ENCODE results near the gene ELMOD2. TPM values are rescaled to one million over a fixed set of nuclear protein-coding genes. Genes with fewer than 3 reads are reported as not detected.
"Not testable (repeated sequence)": the region's sequence is repeated elsewhere in the genome, so short reads cannot be mapped to it uniquely, and the experiment has no call there.

The ELMOD2 gene, protein sequence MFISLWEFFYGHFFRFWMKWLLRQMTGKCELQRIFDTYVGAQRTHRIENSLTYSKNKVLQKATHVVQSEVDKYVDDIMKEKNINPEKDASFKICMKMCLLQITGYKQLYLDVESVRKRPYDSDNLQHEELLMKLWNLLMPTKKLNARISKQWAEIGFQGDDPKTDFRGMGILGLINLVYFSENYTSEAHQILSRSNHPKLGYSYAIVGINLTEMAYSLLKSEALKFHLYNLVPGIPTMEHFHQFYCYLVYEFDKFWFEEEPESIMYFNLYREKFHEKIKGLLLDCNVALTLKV
- 10 to 100 TPM; 14.4 to 14.8 TPM for total RNA-seq

GRCh38 chr4:140523857-140524742 lies at the start of gene ELMOD2:
Gene ELMOD2, plus strand, starts transcription at chr4:140524168. Its CDS starts 1,261 bp downstream, at chr4:140525429.
- Mint-ChIP-seq H3K9me3 (no peaks in the 10 kb centered on the region), H3K27ac (peak within 1 kb of the TSS; percentile 35), H3K36me3 (ENCODE audit: low read depth) (peaks cover 10% of the 10 kb centered on the region), H3K27me3 (ENCODE audit: low read depth) (no peaks in the 10 kb centered on the region), H3K4me1 (ENCODE audit: low read depth) (peaks cover 11% of the 10 kb centered on the region), H3K4me3 (peak within 1 kb of the TSS; percentile 85)
- intact Hi-C loops (cut with micrococcal nuclease): loop anchor here (1.0 to 10.0 kb wide), 14 partner anchors 32 to 1509 kb away; partner anchors contain the start of genes ELF2, NAA15, NDUFC1 and NOCT
- CTCF ChIA-PET: interaction anchor here (0.6 to 2.3 kb wide), 10 partner anchors 9 to 1421 kb away, joined by 3 to 10 read pairs (median 4); partner anchors contain the start of gene SCOC
- DNase-seq: peak; percentile 98

DNA sequence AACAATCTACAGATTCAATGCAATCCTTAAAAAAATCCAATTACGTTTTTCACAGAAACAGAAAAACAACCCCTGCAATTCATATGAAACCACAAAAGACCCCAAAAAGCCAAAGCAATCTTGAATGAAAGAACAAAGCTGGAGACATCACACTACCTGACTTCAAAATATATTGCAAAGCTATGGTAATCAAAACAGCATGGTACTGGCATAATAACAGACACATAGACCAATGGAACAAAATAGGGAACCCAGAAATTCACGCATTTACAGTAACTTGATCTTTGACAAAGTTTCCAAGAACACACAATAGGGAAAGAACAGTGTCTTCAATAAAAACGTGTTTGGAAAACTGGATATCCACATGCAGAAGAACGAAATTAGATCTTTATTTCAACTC lies 40.5 kb upstream of the ELMOD2 start:
- no peak overlapping the region for H3K27ac Mint-ChIP-seq
- no peak overlapping the region for H3K4me3 Mint-ChIP-seq
- DNase-seq: no peak
- peaks cover 8% of the 10 kb centered on the region for H3K27me3 Mint-ChIP-seq (ENCODE audit: low read depth)
- CTCF ChIA-PET: no interaction called here
- H3K36me3 Mint-ChIP-seq (ENCODE audit: low read depth): no peaks in the 10 kb centered on the region
- peaks cover 14% of the 10 kb centered on the region for H3K9me3 Mint-ChIP-seq
- intact Hi-C loops (cut with micrococcal nuclease): no loop called here
- no peaks in the 10 kb centered on the region for H3K4me1 Mint-ChIP-seq (ENCODE audit: low read depth)

GRCh38 chr4:140485939-140486338 lies 38.0 kb upstream of the ELMOD2 start:
- CTCF ChIA-PET: no interaction called here
- Mint-ChIP-seq H3K36me3 (ENCODE audit: low read depth) (no peaks in the 10 kb centered on the region), H3K27ac (no peak overlapping the region), H3K27me3 (ENCODE audit: low read depth) (peaks cover 6% of the 10 kb centered on the region), H3K4me3 (no peak overlapping the region), H3K4me1 (ENCODE audit: low read depth) (no peaks in the 10 kb centered on the region), H3K9me3 (peaks cover 14% of the 10 kb centered on the region)
- intact Hi-C loops (cut with micrococcal nuclease): no loop called here
- DNase-seq: no peak

- peaks cover 38% of the 10 kb centered on the region for H3K27me3 Mint-ChIP-seq (ENCODE audit: low read depth)
- H3K4me3 Mint-ChIP-seq: peak overlapping the region; percentile 10
- no peak overlapping the region for H3K27ac Mint-ChIP-seq
These were observed 26.6 kb upstream of the ELMOD2 start for GRCh38 chr4:140497405-140497746.

DNA sequence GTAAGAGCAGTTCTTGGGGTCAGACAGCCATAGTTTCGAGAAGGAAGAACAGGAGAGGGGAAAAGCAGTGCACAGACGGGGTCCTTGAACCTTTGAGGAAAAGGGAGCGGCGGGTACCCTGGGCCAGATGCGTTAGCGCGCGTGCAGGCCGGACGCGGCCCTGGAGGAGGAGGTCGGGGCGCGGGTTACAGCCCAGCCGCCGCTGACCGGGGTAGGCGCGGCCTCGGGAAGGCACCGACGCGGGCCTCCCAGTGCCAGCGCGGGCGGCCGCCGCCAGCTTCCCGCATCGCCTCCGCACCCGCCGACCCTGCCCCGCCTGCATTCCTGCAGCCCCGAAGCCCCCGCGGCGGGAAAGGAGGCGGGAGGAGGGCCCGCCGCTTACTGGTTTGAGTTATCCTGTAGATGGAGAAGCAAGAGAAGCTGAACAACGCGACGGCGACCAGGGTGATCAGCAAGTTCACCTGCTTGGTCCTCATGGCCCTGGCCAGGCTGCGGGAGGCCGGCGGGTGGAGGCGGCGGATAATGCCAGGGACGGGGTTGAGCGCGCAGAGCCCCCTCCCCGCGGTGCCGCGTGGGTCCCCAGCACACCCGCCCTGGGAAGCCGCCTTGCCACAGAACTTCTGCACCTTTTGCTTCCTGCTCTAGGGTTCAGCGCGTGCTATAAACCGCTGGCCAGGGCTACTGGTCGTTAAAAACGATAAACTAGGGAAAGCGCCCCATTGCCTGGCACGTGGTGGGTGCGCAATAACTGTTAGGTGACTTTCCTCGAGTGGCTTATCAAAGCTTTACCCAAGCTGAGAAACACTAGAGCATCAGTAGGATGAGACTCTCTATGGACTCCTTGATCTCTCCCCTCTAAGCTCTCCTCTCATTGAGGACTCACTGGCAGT lies 26.0 kb upstream of the ELMOD2 start, which contains the start of gene MGAT4D:
TSS of gene MGAT4D (minus strand) at position 547 of the 890 bp plus-strand sequence. CDS start at position 476, 71 bp downstream.
- Mint-ChIP-seq H3K27ac (no peak within 1 kb of the TSS), H3K9me3 (no peaks in the 10 kb centered on the region), H3K36me3 (ENCODE audit: low read depth) (no peaks in the 10 kb centered on the region), H3K4me1 (ENCODE audit: low read depth) (peaks cover 3% of the 10 kb centered on the region), H3K27me3 (ENCODE audit: low read depth) (peaks cover 42% of the 10 kb centered on the region), H3K4me3 (peak within 1 kb of the TSS; percentile 10)
- CTCF ChIA-PET: interaction anchor here (1.0 kb wide), 1 partner anchor 138 kb away, joined by 3 read pairs; no protein-coding TSS in a partner anchor
- peak; percentile 7 for DNase-seq
- intact Hi-C loops (cut with micrococcal nuclease): no loop called here

More at GRCh38 chr4:140497405-140497746, 26.6 kb upstream of the ELMOD2 start:
- no peak for DNase-seq
- Mint-ChIP-seq H3K9me3 (no peaks in the 10 kb centered on the region), H3K36me3 (ENCODE audit: low read depth) (no peaks in the 10 kb centered on the region), H3K4me1 (ENCODE audit: low read depth) (peaks cover 3% of the 10 kb centered on the region)
- CTCF ChIA-PET: no interaction called here
- intact Hi-C loops (cut with micrococcal nuclease): no loop called here

DNA sequence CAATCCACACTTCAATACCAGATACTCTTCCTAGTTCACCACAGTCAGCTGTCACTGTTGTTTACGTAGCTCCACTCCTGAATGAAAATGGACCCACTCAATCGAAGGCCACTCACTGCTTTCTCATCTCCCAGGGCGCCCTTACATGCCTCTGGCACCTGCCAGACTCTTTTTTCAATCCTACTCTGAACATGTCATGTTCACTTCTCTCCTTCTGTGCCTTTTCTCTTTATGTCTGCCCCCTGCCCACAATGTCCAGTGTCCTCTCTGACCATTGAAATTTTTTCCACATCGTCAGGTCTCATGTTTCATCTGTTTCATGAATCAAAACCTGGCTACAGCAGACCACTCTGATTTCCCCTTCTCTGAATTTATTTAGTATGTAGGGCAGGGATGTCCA lies 24.6 kb upstream of the ELMOD2 start:
- intact Hi-C loops (cut with micrococcal nuclease): no loop called here
- Mint-ChIP-seq H3K27me3 (ENCODE audit: low read depth) (peaks cover 44% of the 10 kb centered on the region), H3K4me1 (ENCODE audit: low read depth) (peaks cover 3% of the 10 kb centered on the region), H3K4me3 (no peak overlapping the region), H3K9me3 (no peaks in the 10 kb centered on the region), H3K36me3 (ENCODE audit: low read depth) (no peaks in the 10 kb centered on the region), H3K27ac (no peak overlapping the region)
- no peak for DNase-seq
- CTCF ChIA-PET: interaction anchor here (0.6 to 1.0 kb wide), 4 partner anchors 15 to 139 kb away, joined by 3 read pairs; no protein-coding TSS in a partner anchor

GRCh38 chr4:140504261-140504660 lies 19.7 kb upstream of the ELMOD2 start:
- CTCF ChIA-PET: interaction anchor here (1.0 kb wide), 1 partner anchor 174 kb away, joined by 3 read pairs; no protein-coding TSS in a partner anchor
- no peak overlapping the region for H3K27ac Mint-ChIP-seq
- H3K27me3 Mint-ChIP-seq (ENCODE audit: low read depth): peaks cover 42% of the 10 kb centered on the region
- no peak for DNase-seq
- H3K36me3 Mint-ChIP-seq (ENCODE audit: low read depth): no peaks in the 10 kb centered on the region
- no peaks in the 10 kb centered on the region for H3K4me1 Mint-ChIP-seq (ENCODE audit: low read depth)
- intact Hi-C loops (cut with micrococcal nuclease): no loop called here
- no peak overlapping the region for H3K4me3 Mint-ChIP-seq
- no peaks in the 10 kb centered on the region for H3K9me3 Mint-ChIP-seq

DNA sequence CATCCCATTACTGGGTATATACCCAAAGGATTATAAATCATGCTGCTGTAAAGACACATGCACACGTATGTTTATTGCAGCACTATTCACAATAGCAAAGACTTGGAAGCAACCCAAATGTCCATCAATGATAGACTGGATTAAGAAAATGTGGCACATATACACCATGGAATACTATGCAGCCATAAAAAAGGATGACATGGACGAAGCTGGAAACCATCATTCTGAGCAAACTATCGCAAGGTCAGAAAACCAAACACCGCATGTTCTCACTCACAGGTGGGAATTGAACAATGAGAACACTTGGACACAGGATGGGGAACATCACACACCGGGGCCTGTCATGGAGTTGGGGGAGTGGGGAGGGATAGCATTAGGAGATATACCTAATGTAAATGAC lies 10.2 kb upstream of the ELMOD2 start:
- intact Hi-C loops (cut with micrococcal nuclease); CTCF ChIA-PET; H3K4me1 Mint-ChIP-seq (ENCODE audit: low read depth); H3K9me3 Mint-ChIP-seq; H3K4me3 Mint-ChIP-seq; H3K27ac Mint-ChIP-seq; DNase-seq; H3K36me3 Mint-ChIP-seq (ENCODE audit: low read depth): not testable (repeated sequence)
- H3K27me3 Mint-ChIP-seq (ENCODE audit: low read depth): peaks cover 15% of the 10 kb centered on the region

DNA sequence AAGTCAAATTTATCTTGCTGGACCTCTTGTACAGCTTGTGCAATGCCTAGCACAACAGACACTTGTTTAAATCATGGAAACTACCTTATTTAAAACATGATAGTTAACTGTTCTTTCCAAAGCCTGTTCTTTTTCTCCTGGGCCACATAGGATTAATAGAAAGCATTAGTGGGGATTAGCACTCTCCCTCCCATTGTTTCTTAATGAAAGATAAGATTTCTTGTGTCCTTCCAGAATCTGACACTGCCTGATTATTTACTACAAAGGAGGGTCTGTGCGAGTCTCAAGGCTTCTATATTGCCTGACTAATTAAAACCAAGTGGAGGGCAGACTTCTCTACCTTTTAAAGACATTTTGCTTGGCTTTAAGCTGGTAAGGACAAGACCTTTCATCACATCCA lies 8.5 kb upstream of the ELMOD2 start:
- no peak for DNase-seq
- intact Hi-C loops (cut with micrococcal nuclease): no loop called here
- CTCF ChIA-PET: interaction anchor here (0.6 to 1.2 kb wide), 2 partner anchors 8 to 94 kb away, joined by 3 read pairs; partner anchors contain the start of gene ELMOD2
- Mint-ChIP-seq H3K27ac (no peak overlapping the region), H3K27me3 (ENCODE audit: low read depth) (peaks cover 4% of the 10 kb centered on the region), H3K36me3 (ENCODE audit: low read depth) (peaks cover 1% of the 10 kb centered on the region), H3K4me1 (ENCODE audit: low read depth) (no peaks in the 10 kb centered on the region), H3K4me3 (no peak overlapping the region), H3K9me3 (peaks cover 2% of the 10 kb centered on the region)

DNA sequence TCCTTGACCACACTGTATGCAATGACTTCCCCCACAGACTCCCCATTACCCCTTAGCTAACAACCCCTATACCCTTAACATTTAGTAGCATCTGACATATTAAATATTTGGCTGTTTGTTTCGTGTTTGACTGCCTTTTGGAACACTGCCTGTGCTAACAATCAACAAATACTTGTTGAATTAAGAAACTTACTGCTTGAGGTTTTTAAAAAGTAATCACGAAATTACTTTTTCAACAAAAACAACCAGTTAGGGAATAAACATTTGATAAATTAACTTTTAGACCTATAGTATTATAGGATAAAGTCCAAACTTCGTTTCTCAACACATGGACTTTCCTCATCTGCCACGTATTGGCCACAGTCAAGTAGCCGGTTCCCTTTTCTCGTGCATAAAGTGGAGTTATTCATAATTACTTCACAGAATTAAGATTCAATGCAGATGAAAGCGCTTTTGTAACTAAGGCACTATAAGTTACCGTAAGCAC lies 555 bp upstream of the ELMOD2 start:
- H3K4me3 Mint-ChIP-seq: peak overlapping the region; percentile 85
- DNase-seq: no peak
- H3K9me3 Mint-ChIP-seq: no peaks in the 10 kb centered on the region
- intact Hi-C loops (cut with micrococcal nuclease): loop anchor here (1.0 to 10.0 kb wide), 8 partner anchors 87 to 1509 kb away; partner anchors contain the start of genes ELF2, NAA15, NDUFC1 and NOCT
- CTCF ChIA-PET: interaction anchor here (0.8 to 2.3 kb wide), 7 partner anchors 8 to 1421 kb away, joined by 3 to 10 read pairs (median 4); no protein-coding TSS in a partner anchor
- H3K27ac Mint-ChIP-seq: no peak overlapping the region
- H3K36me3 Mint-ChIP-seq (ENCODE audit: low read depth): peaks cover 10% of the 10 kb centered on the region
- H3K4me1 Mint-ChIP-seq (ENCODE audit: low read depth): peaks cover 11% of the 10 kb centered on the region
- H3K27me3 Mint-ChIP-seq (ENCODE audit: low read depth): no peaks in the 10 kb centered on the region

GRCh38 chr4:140529434-140529833 lies 5.5 kb downstream of the ELMOD2 start:
- intact Hi-C loops (cut with micrococcal nuclease): loop anchor here (10.0 kb wide), 2 partner anchors 1355 to 1515 kb away; partner anchors contain the start of genes ELF2 and NOCT

More at GRCh38 chr4:140529434-140529833, 5.5 kb downstream of the ELMOD2 start:
- no peaks in the 10 kb centered on the region for H3K9me3 Mint-ChIP-seq
- H3K36me3 Mint-ChIP-seq (ENCODE audit: low read depth): peaks cover 12% of the 10 kb centered on the region
- CTCF ChIA-PET: no interaction called here
- H3K27me3 Mint-ChIP-seq (ENCODE audit: low read depth): no peaks in the 10 kb centered on the region
- H3K4me3 Mint-ChIP-seq: no peak overlapping the region
- peaks cover 6% of the 10 kb centered on the region for H3K4me1 Mint-ChIP-seq (ENCODE audit: low read depth)
- no peak for DNase-seq
- H3K27ac Mint-ChIP-seq: no peak overlapping the region
